ENCODE results near the gene PRR16.

The PRR16 gene

DNA sequence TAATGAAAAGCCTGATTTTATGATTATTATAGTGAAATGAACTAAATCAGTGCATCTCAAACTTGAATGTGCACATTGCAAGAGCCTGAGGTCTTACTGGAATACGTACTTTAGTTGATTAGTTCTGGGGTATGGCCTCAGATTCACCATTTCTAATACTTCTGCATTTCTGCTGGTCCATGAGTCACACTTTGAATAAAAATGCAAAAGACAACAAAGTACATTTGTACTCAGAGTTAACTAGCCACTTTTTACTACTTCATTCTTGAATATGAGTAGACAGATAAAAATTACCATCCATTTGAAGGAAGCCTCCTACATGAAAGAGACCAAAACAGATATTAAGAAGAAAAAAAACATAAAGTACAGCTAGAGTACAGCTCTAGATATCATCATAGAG lies 27.1 kb upstream of the PRR16 start:
- DNase-seq (ENCODE audit: low read depth): no peak

DNA sequence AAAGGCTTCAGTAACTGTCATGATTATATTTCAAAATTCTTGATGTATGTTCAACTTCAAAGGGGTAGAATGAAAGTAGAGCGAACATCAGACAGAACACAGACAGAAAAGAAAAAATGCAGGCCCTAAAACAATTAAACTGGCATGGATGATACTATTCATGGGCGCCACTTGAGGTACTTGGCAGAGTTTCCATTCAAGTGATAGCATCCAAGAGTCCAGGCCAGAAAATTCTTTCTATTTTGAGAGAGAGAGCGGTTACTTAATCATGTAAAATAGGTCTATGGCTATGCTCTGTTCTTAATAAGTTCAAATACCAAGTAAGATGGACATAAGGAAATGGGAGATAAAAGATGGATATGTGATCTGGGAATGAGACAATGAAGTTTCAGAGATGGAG lies 21.4 kb upstream of the PRR16 start:
- no peak for TF ChIP-seq CTCF (conservative IDR thresholded peaks at IDR 0.05; ENCODE audit: low read depth, low read length)
- DNase-seq (ENCODE audit: low read depth): no peak

More for the DNA sequence above, 27.1 kb upstream of the PRR16 start:
- no peak overlapping the region for H3K4me3 ChIP-seq (ENCODE audit: low read length)
- no peak for TF ChIP-seq CTCF (conservative IDR thresholded peaks at IDR 0.05; ENCODE audit: low read depth, low read length)

GRCh38 chr5:120443607-120444006 lies 20.5 kb upstream of the PRR16 start:
- no peak for DNase-seq (ENCODE audit: low read depth)
- no peak overlapping the region for H3K4me3 ChIP-seq (ENCODE audit: low read length)
- no peak for TF ChIP-seq CTCF (conservative IDR thresholded peaks at IDR 0.05; ENCODE audit: low read depth, low read length)

More for the DNA sequence above, 21.4 kb upstream of the PRR16 start:
- no peak overlapping the region for H3K4me3 ChIP-seq (ENCODE audit: low read length)

GRCh38 chr5:120446068-120446492 lies 18.0 kb upstream of the PRR16 start:
- TF ChIP-seq CTCF (conservative IDR thresholded peaks at IDR 0.05; ENCODE audit: low read depth, low read length): no peak
- H3K4me3 ChIP-seq (ENCODE audit: low read length): no peak overlapping the region
- peak; percentile 57 for DNase-seq (ENCODE audit: low read depth)

DNA sequence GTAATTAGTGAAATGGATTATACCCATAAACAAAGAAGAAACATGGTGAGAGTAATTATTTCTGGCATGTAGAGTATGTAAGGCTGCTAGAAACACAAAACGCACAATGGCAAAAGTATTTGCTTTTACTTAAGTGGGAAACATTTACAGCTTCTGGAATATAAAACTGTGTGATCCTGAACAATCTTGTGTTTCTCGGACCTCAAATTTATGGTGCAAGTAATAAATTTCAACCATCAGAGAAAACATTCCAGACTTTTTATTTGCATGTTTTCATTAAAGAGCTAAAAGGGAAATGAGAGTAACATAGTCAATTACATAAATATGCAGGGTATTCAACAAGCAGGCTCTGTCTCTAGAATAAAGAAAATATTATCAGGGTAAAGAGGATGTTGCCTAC lies 17.2 kb upstream of the PRR16 start:
- H3K4me3 ChIP-seq (ENCODE audit: low read length): no peak overlapping the region
- DNase-seq (ENCODE audit: low read depth): no peak
- no peak for TF ChIP-seq CTCF (conservative IDR thresholded peaks at IDR 0.05; ENCODE audit: low read depth, low read length)

DNA sequence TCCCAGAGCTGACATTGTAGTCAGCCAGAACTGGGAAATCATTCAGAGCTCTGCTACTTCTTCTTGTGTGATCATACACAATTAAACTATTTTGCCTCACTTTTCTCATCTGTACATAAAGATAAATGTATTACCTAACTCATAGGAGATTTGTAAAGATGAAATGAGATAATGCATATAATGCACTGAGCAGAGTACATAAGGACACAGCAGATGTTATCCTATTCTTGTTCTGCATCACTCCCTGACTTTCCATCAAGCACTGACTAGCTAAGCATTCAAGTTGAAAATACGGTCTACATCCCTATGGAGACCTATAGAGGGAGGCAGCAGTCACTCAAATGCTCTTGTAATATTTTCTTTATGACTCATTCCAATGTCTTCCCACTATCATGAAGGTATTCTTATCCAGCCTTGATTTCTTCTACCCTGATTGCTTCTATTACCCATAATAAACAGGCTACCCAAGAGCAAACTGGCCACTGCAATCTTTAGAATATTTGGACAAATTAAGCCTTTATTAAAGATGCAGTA lies 16.3 kb upstream of the PRR16 start:
- peak; percentile 18 for TF ChIP-seq CTCF (conservative IDR thresholded peaks at IDR 0.05; ENCODE audit: low read depth, low read length)
- H3K4me3 ChIP-seq (ENCODE audit: low read length): no peak overlapping the region
- DNase-seq (ENCODE audit: low read depth): no peak

DNA sequence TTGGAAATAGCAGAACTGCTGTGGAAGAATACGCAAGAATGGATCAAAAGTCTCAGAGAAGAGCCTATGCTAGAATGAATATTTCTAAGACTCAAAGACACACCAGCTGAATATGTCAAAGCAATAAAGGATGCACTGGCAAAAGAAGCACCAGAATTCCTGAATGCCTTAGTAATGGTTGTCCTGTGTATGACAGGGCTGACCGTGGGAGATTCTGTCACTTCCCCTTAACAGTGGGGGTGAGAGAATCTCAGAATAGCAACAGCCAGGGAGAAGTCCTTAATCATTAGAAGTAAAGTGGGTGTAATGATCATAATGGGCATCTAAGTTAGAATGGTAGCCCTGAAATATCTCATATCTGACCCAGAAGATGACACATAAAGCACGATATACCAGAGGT lies 14.6 kb upstream of the PRR16 start:
- no peak for DNase-seq (ENCODE audit: low read depth)
- no peak overlapping the region for H3K4me3 ChIP-seq (ENCODE audit: low read length)
- TF ChIP-seq CTCF (conservative IDR thresholded peaks at IDR 0.05; ENCODE audit: low read depth, low read length): no peak
